CD14-positive monocyte (primary cell): ENCODE measurements around the gene PODXL. TPM values are rescaled to one million over a fixed set of nuclear protein-coding genes. Genes with fewer than 3 reads are reported as not detected.

ENCODE experiments used
- DNase-seq, 3 donors: peaks; one replicate each; pipeline ENCODE4 v3.0.0-alpha.2; 2011 to 2022
- H2AFZ ChIP-seq: 2 replicates; pipeline ENCODE4 v1.6.0; 2012; ENCODE audit warnings: mild to moderate bottlenecking, low read depth, low read length, inconsistent platforms; ENCODE audit not compliant: insufficient read depth, poor library complexity, severe bottlenecking
- H3K27ac ChIP-seq, 2 donors: 1 replicate in 1 of 2; 2 replicates in 1 of 2; pipeline ENCODE4 v1.5.1; 2012 to 2013; ENCODE audit warnings: low read length in 2 of 2, control low read depth in 1 of 2, inconsistent platforms in 1 of 2, low read depth in 1 of 2, mild to moderate bottlenecking in 1 of 2
- H3K27me3 ChIP-seq, 2 donors: one replicate each; pipeline versions ENCODE4 v1.6.0 to v1.6.1; 2011 to 2013; ENCODE audit warnings: low read length in 2 of 2; ENCODE audit not compliant: control insufficient read depth in 2 of 2, insufficient read depth in 2 of 2
- H3K36me3 ChIP-seq, 2 donors: replicated peaks in 1 of 2; 1 replicate in 1 of 2; 2 replicates in 1 of 2; pipeline versions ENCODE4 v1.5.1 to v1.6.1; 2012 to 2013; ENCODE audit warnings: low read length in 2 of 2, control low read depth in 1 of 2, inconsistent platforms in 1 of 2, mild to moderate bottlenecking in 1 of 2; ENCODE audit not compliant: insufficient read depth in 2 of 2, control insufficient read depth in 1 of 2
- H3K4me1 ChIP-seq, 2 donors: 1 replicate in 1 of 2; 2 replicates in 1 of 2; pipeline versions ENCODE4 v1.5.1 to v1.6.1; 2012 to 2013; ENCODE audit warnings: low read length in 2 of 2, control low read depth in 1 of 2, inconsistent platforms in 1 of 2, mild to moderate bottlenecking in 1 of 2, moderate library complexity in 1 of 2; ENCODE audit not compliant: insufficient read depth in 2 of 2, control insufficient read depth in 1 of 2
- H3K4me2 ChIP-seq: replicated peaks from 2 replicates; pipeline ENCODE3; 2012; ENCODE audit warnings: low read length, moderate library complexity, mild to moderate bottlenecking; ENCODE audit not compliant: poor library complexity, severe bottlenecking; ENCODE audit errors: extremely low read depth
- H3K4me3 ChIP-seq, 3 experiments: fragments of 200-600 bp in 1 of 3; sonication (generic) in 1 of 3; replicated peaks in 1 of 3; 1 replicate in 2 of 3; 2 replicates in 1 of 3; pipeline ENCODE4 v1.5.1; 2011 to 2013; ENCODE audit warnings: low read length in 3 of 3, mild to moderate bottlenecking in 3 of 3, control low read depth in 2 of 3, low read depth in 2 of 3, inconsistent platforms in 1 of 3, moderate library complexity in 1 of 3
- H3K79me2 ChIP-seq: 2 replicates; pipeline ENCODE4 v1.6.0; 2012; ENCODE audit warnings: mild to moderate bottlenecking, control low read depth, inconsistent platforms, low read length, moderate library complexity; ENCODE audit not compliant: insufficient read depth
- H3K9ac ChIP-seq: 2 replicates; pipeline ENCODE4 v1.6.0; 2017; ENCODE audit warnings: low read length, mild to moderate bottlenecking; ENCODE audit not compliant: insufficient read depth, poor library complexity, severe bottlenecking
- H3K9me3 ChIP-seq, 2 donors: replicated peaks in 1 of 2; 1 replicate in 1 of 2; 2 replicates in 1 of 2; pipeline versions ENCODE4 v1.5.1 to v1.6.1; 2012 to 2013; ENCODE audit warnings: low read length in 2 of 2, control low read depth in 1 of 2; ENCODE audit not compliant: control insufficient read depth in 1 of 2, insufficient read depth in 1 of 2
- H4K20me1 ChIP-seq: 2 replicates; pipeline ENCODE4 v1.6.0; 2012; ENCODE audit warnings: mild to moderate bottlenecking, low read length, control low read depth, moderate library complexity; ENCODE audit not compliant: insufficient read depth
- H3K27ac Mint-ChIP-seq, 7 donors: one replicate each; pipeline ENCODE4 v1.8.0; 2020; ENCODE audit warnings: mild to moderate bottlenecking in 7 of 7, mixed read lengths in 7 of 7, moderate library complexity in 6 of 7, inconsistent platforms in 2 of 7
- H3K27me3 Mint-ChIP-seq, 3 donors: one replicate each; pipeline ENCODE4 v1.8.0; 2021 to 2022; ENCODE audit warnings: low read depth in 3 of 3, mild to moderate bottlenecking in 3 of 3, mixed read lengths in 3 of 3, moderate library complexity in 3 of 3, inconsistent platforms in 1 of 3
- H3K36me3 Mint-ChIP-seq, 2 donors: one replicate each; pipeline ENCODE4 v1.8.0; 2020; ENCODE audit warnings: mixed read lengths in 2 of 2, inconsistent platforms in 1 of 2, mild to moderate bottlenecking in 1 of 2
- H3K4me1 Mint-ChIP-seq: one replicate; pipeline ENCODE4 v1.8.0; 2020; ENCODE audit warnings: mild to moderate bottlenecking, mixed read lengths
- H3K4me3 Mint-ChIP-seq, 2 donors: one replicate each; pipeline ENCODE4 v1.8.0; 2020; ENCODE audit warnings: mild to moderate bottlenecking in 2 of 2, mixed read lengths in 2 of 2, moderate library complexity in 1 of 2
- H3K9me3 Mint-ChIP-seq, 7 donors: one replicate each; pipeline ENCODE4 v1.8.0; 2020 to 2022; ENCODE audit warnings: mixed read lengths in 7 of 7, mild to moderate bottlenecking in 6 of 7, moderate library complexity in 6 of 7, inconsistent platforms in 2 of 7
- CTCF ChIP-seq: fragments of 200-600 bp; IDR thresholded peaks from one replicate; pipeline ENCODE4 v1.8.0; 2022; ENCODE audit warnings: antibody characterized with exemption, mild to moderate bottlenecking
- WGBS: methylation state at CpG from one replicate; pipeline ENCODE4 v1.1.5; 2013; ENCODE audit warnings: missing lambda C conversion rate; ENCODE audit not compliant: insufficient coverage; 5-methylcytosine and 5-hydroxymethylcytosine counted together
- intact Hi-C, 2 donors: fragments of 100-400 bp; cut with micrococcal nuclease; formaldehyde crosslinking; loops; one replicate each; pipeline versions ENCODE4 v1.15.0 to v1.15.1; 2023
- polyA plus RNA-seq, 3 donors: library from polyadenylated mRNA; depleted of rRNA in 1 of 3; unstranded in 2 of 3; stranded (reverse) in 1 of 3; fragments of 300-500 nt in 2 of 3; fragments of >200 nt in 1 of 3; fragmentation: Illumina TruSeq in 2 of 3; gene quantifications; 1 replicate in 2 of 3; 2 replicates in 1 of 3; pipeline ENCODE4 v1.2.3, GENCODE V29; 2012 to 2021

PODXL gene
- polyA plus RNA-seq, 3 donors, result 0.20 to 0.25 TPM; not detected in 1

DNA sequence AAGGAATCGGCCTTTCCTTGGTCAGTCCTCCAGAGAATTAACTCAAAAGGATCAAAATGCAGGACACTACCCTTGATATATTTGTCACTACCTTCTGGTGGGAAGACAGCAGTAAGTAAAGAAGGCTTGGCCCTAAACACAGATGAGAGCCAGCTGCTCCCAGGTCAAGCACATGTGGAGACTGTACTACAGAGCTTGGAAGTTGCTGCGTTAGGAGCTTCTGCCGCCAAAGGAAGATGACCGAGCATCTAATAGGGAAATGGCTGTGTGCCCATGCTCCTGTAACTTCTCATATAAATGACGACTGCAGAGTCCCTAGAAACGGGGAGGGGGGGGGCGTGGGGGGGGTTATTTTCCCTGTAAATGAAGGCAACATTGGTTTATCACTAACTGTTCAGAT lies 59.0 kb downstream of the PODXL start:
- no peak for DNase-seq
- Mint-ChIP-seq H3K36me3 (peaks cover 25 to 41% of the 10 kb centered on the region in 2 donors), H3K27ac (no peak overlapping the region), H3K4me3 (no peak overlapping the region), H3K9me3 (no peaks in the 10 kb centered on the region), H3K27me3 (no peaks in the 10 kb centered on the region), H3K4me1 (no peaks in the 10 kb centered on the region)
- H3K79me2 ChIP-seq, result no peaks in the 10 kb centered on the region
- H3K36me3 ChIP-seq, result peaks cover 11 to 43% of the 10 kb centered on the region in 2 donors
- H2AFZ ChIP-seq, result no peak overlapping the region
- H4K20me1 ChIP-seq, result no peaks in the 10 kb centered on the region
- intact Hi-C loops, result no loop called here
- no peaks in the 10 kb centered on the region for H3K4me1 ChIP-seq
- no peaks in the 10 kb centered on the region for H3K9me3 ChIP-seq
- 80% methylated on average over 2 of the region's 7 CpGs for WGBS
- no peak overlapping the region for H3K4me2 ChIP-seq
- no peak for TF ChIP-seq CTCF
- no peaks in the 10 kb centered on the region for H3K27me3 ChIP-seq
- H3K9ac ChIP-seq, result no peak overlapping the region
- H3K4me3 ChIP-seq, result no peak overlapping the region
- H3K27ac ChIP-seq, result no peak overlapping the region

DNA sequence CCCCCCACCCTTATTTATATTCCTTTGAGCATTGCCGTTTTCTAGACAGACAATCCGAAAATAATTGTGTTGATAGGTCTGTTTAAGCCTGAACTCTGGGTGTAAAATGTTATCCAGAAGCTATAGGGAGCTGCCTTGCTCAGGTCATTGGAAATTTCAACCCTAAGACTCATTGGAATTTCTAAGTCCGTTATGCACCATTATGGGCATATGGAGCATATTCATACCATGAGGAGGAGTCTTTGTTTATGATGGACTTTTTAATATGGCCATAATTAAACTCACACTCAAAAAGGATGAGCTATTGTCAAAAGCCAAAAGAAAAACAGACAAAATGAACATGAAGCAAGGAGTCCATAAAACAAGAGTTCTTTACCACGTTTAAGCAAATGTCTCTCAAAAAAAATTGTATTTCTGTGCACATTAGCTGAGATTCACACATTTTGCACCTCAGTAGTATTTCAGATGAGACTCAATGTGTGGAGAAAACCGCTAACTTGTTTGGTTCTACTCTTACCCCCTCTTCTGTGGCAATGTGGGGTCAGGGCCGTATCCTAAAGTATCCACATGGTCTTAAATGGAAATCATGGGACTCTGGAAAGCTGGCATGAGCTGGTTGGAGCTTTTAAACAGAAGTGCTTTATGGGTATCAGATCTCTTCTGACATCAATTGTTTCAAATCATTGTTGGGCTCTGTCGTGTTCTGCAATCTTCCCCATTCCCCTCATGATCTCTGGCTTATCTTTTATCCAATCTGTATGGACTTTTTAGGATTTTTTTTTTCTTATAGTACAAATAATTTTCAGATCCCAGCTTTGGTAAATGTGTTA lies 60.5 kb downstream of the PODXL start:
- H3K79me2 ChIP-seq, result no peaks in the 10 kb centered on the region
- no peaks in the 10 kb centered on the region for H3K9me3 ChIP-seq
- H3K4me2 ChIP-seq, result no peak overlapping the region
- H3K36me3 Mint-ChIP-seq, result peaks cover 32 to 48% of the 10 kb centered on the region in 2 donors
- H4K20me1 ChIP-seq, result no peaks in the 10 kb centered on the region
- intact Hi-C loops, result no loop called here
- no peaks in the 10 kb centered on the region for H3K4me1 ChIP-seq
- H3K4me3 ChIP-seq, result no peak overlapping the region
- no peaks in the 10 kb centered on the region for H3K27me3 ChIP-seq
- H3K4me1 Mint-ChIP-seq, result no peaks in the 10 kb centered on the region
- H3K9me3 Mint-ChIP-seq, result no peaks in the 10 kb centered on the region
- no peak overlapping the region for H3K9ac ChIP-seq
- no CpG with 5 or more reads among the region's 7 CpGs for WGBS
- H3K27ac ChIP-seq, result no peak overlapping the region
- no peak overlapping the region for H3K4me3 Mint-ChIP-seq
- H3K27ac Mint-ChIP-seq, result no peak overlapping the region
- H3K27me3 Mint-ChIP-seq, result no peaks in the 10 kb centered on the region
- peaks cover 11 to 56% of the 10 kb centered on the region in 2 donors for H3K36me3 ChIP-seq
- no peak for TF ChIP-seq CTCF
- no peak for DNase-seq
- no peak overlapping the region for H2AFZ ChIP-seq
